HL-60 (cell line): ENCODE measurements around the gene LRRC43.

ENCODE experiments used
- DNase-seq, 2 experiments: peaks; one replicate each; pipeline ENCODE4 v3.0.0-alpha.2; 2010 to 2020; ENCODE audit warnings: low read depth in 1 of 2, low spot score in 1 of 2
- H3K27ac ChIP-seq: fragments of 250-450 bp; sonication (Bioruptor Pico); replicated peaks from 2 replicates; pipeline ENCODE4 v1.5.1; 2020; ENCODE audit warnings: mild to moderate bottlenecking, moderate library complexity
- H3K27me3 ChIP-seq: fragments of 250-450 bp; sonication (Bioruptor Pico); 2 replicates; pipeline ENCODE4 v1.5.1; 2021; ENCODE audit warnings: mild to moderate bottlenecking, moderate library complexity; ENCODE audit not compliant: insufficient read depth, poor library complexity, severe bottlenecking
- H3K4me3 ChIP-seq: replicated peaks from 2 replicates; pipeline ENCODE4 v1.5.1; 2011; ENCODE audit warnings: mild to moderate bottlenecking, control low read depth, low read length; ENCODE audit not compliant: insufficient read depth
- CTCF ChIP-seq: IDR thresholded peaks from one replicate; pipeline ENCODE4 v1.5.1; 2011; ENCODE audit warnings: low read length, control low read depth, inconsistent platforms; ENCODE audit not compliant: insufficient read depth
- GABPA ChIP-seq: IDR thresholded peaks from 2 replicates; pipeline ENCODE4 v1.6.1; 2012; ENCODE audit warnings: low read depth
- POLR2AphosphoS5 ChIP-seq: IDR thresholded peaks from 2 replicates; pipeline ENCODE4 v1.6.1; 2012; ENCODE audit warnings: low read depth
- REST ChIP-seq: IDR thresholded peaks from 2 replicates; pipeline ENCODE4 v1.6.1; 2012; ENCODE audit warnings: low read depth; ENCODE audit not compliant: insufficient replicate concordance
- SPI1 ChIP-seq: IDR thresholded peaks from 2 replicates; pipeline ENCODE4 v1.6.1; 2012; ENCODE audit warnings: low read depth, mild to moderate bottlenecking, borderline replicate concordance

The LRRC43 gene

GRCh38 chr12:122192441-122192840 lies 9.5 kb downstream of the LRRC43 start:
- TF ChIP-seq REST (no peak), CTCF (no peak), SPI1 (no peak), POLR2AphosphoS5 (no peak), GABPA (no peak)
- no peak overlapping the region for H3K27ac ChIP-seq
- H3K27me3 ChIP-seq = no peaks in the 10 kb centered on the region
- DNase-seq = no peak
- H3K4me3 ChIP-seq = no peak overlapping the region

GRCh38 chr12:122194804-122195203 lies 11.9 kb downstream of the LRRC43 start:
- TF ChIP-seq POLR2AphosphoS5 (no peak), GABPA (no peak), CTCF (no peak), REST (no peak), SPI1 (no peak)
- no peak overlapping the region for H3K4me3 ChIP-seq
- H3K27me3 ChIP-seq = no peaks in the 10 kb centered on the region
- H3K27ac ChIP-seq = no peak overlapping the region
- DNase-seq = no peak

GRCh38 chr12:122195405-122195804 lies 12.5 kb downstream of the LRRC43 start:
- TF ChIP-seq SPI1 = no peak
- TF ChIP-seq REST = no peak
- TF ChIP-seq CTCF = no peak
- TF ChIP-seq GABPA = no peak
- TF ChIP-seq POLR2AphosphoS5 = no peak

More at GRCh38 chr12:122195405-122195804, 12.5 kb downstream of the LRRC43 start:
- H3K27ac ChIP-seq = no peak overlapping the region
- no peaks in the 10 kb centered on the region for H3K27me3 ChIP-seq
- DNase-seq = no peak
- no peak overlapping the region for H3K4me3 ChIP-seq
